Measurements from ENCODE around the gene MEF2D. TPM values are rescaled to one million over a fixed set of nuclear protein-coding genes. Genes with fewer than 3 reads are reported as not detected.

Gene MEF2D
- total RNA-seq, 1 experiment from 2014 or later: 27.4 TPM

- DNase-seq (ENCODE audit: low spot score): peak; percentile 90
Observed at GRCh38 chr1:156471496-156472490, 28.8 kb downstream of the MEF2D start.

- DNase-seq (ENCODE audit: low spot score): no peak
Observed at GRCh38 chr1:156470473-156470872, 30.1 kb downstream of the MEF2D start.

- no peak for DNase-seq (ENCODE audit: low spot score)
Observed at GRCh38 chr1:156468693-156469345, 31.8 kb downstream of the MEF2D start.

GRCh38 chr1:156467906-156468305 is 32.7 kb downstream of the MEF2D start:
- DNase-seq (ENCODE audit: low spot score): no peak

- no peak for DNase-seq (ENCODE audit: low spot score)
Observed at GRCh38 chr1:156467385-156467784, 33.2 kb downstream of the MEF2D start.

GRCh38 chr1:156465747-156466365 is 34.7 kb downstream of the MEF2D start:
- DNase-seq (ENCODE audit: low spot score): no peak

- no peak for DNase-seq (ENCODE audit: low spot score)
Observed at GRCh38 chr1:156464825-156465452, 35.6 kb downstream of the MEF2D start.

- DNase-seq (ENCODE audit: low spot score): no peak
Observed at GRCh38 chr1:156464335-156464734, 36.2 kb downstream of the MEF2D start.

- no peak for DNase-seq (ENCODE audit: low spot score)
Observed at GRCh38 chr1:156463874-156464273, 36.7 kb downstream of the MEF2D start.

GRCh38 chr1:156462954-156463795 is 37.4 kb downstream of the MEF2D start:
- no peak for DNase-seq (ENCODE audit: low spot score)

- no peak for DNase-seq (ENCODE audit: low spot score)
Observed at GRCh38 chr1:156461781-156462647, 38.6 kb downstream of the MEF2D start.

GRCh38 chr1:156461109-156461508 is 39.5 kb downstream of the MEF2D start:
- no peak for DNase-seq (ENCODE audit: low spot score)

GRCh38 chr1:156460525-156460924 is 40.0 kb downstream of the MEF2D start:
- no peak for DNase-seq (ENCODE audit: low spot score)

GRCh38 chr1:156458181-156458503 is 42.4 kb downstream of the MEF2D start:
- no peak for DNase-seq (ENCODE audit: low spot score)

GRCh38 chr1:156456625-156457465 is 43.7 kb downstream of the MEF2D start:
- DNase-seq (ENCODE audit: low spot score): peak; percentile 98

GRCh38 chr1:156455362-156455761 is 45.2 kb downstream of the MEF2D start:
- no peak for DNase-seq (ENCODE audit: low spot score)

- no peak for DNase-seq (ENCODE audit: low spot score)
Observed at GRCh38 chr1:156452907-156453306, 47.7 kb downstream of the MEF2D start.

GRCh38 chr1:156451505-156452160 is 48.9 kb downstream of the MEF2D start:
- no peak for DNase-seq (ENCODE audit: low spot score)

All from HT-29 (cell line).